ENCODE results near the gene NEO1.

Gene NEO1

DNA sequence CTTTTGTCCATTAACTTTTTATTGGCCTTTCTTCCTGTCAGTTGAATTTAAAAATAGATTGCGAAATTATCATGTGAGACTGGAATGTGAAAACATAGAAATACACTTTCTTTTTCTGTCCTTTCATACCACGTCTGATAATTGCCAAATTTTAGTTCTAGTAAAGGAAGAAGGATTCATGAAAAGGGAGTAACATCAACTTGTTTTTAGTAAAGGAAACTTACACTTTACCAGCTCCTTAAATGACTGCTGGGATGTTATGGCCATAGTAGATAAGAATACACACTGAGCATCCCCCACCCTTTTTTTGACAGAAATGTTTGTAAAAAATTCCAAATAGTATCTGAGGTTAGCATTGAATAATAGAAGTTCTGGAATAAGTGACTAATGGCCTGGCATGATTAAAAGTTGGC, 137.9 kb downstream of the NEO1 start:
- no peaks in the 10 kb centered on the region for H3K4me1 ChIP-seq (ENCODE audit: control insufficient read depth in 1 of 2, insufficient read depth in 2 of 2, low read length in 2 of 2)
- no peak overlapping the region for H2BK120ac ChIP-seq (ENCODE audit: insufficient read depth, low read length, poor library complexity)
- no peaks in the 10 kb centered on the region for H3K9me3 ChIP-seq (ENCODE audit: insufficient read depth, low read depth, low read length)
- H2BK5ac ChIP-seq (ENCODE audit: low read depth, low read length, poor library complexity) = no peak overlapping the region
- no peak overlapping the region for H2AFZ ChIP-seq (ENCODE audit: insufficient read depth, low read length, poor library complexity)
- H3K4ac ChIP-seq (ENCODE audit: low read depth, low read length) = no peak overlapping the region
- no peak overlapping the region for H3K23ac ChIP-seq (ENCODE audit: low read length)
- H3K27ac ChIP-seq (ENCODE audit: low read depth, low read length) = no peak overlapping the region
- H2AK5ac ChIP-seq (ENCODE audit: low read length) = no peak overlapping the region
- no peak for DNase-seq
- no peak overlapping the region for H4K8ac ChIP-seq (ENCODE audit: low read depth, low read length)
- H3K79me2 ChIP-seq (ENCODE audit: control insufficient read depth, insufficient read depth, low read length, poor library complexity) = no peaks in the 10 kb centered on the region
- no CpG with 5 or more reads among the region's 2 CpGs for WGBS (ENCODE audit: extremely low coverage, insufficient coverage, insufficient read length)
- no peaks in the 10 kb centered on the region for H3K36me3 ChIP-seq (ENCODE audit: control insufficient read depth in 1 of 2, insufficient read depth in 2 of 2, low read length in 2 of 2)
- H3K18ac ChIP-seq (ENCODE audit: low read length) = no peak overlapping the region
- no peak overlapping the region for H3K9ac ChIP-seq (ENCODE audit: low read length)
- no peak overlapping the region for H3K14ac ChIP-seq (ENCODE audit: low read length)
- no peak overlapping the region for H4K12ac ChIP-seq (ENCODE audit: low read depth, low read length)
- H4K91ac ChIP-seq (ENCODE audit: low read depth, low read length) = no peak overlapping the region
- H3K4me3 ChIP-seq (ENCODE audit: low read depth, low read length) = no peak overlapping the region
- no peaks in the 10 kb centered on the region for H3K27me3 ChIP-seq (ENCODE audit: insufficient read depth, low read length)
- no peaks in the 10 kb centered on the region for H3K79me1 ChIP-seq (ENCODE audit: low read length)
- no peak overlapping the region for H2BK12ac ChIP-seq (ENCODE audit: low read length)
- H3K4me2 ChIP-seq (ENCODE audit: low read length) = no peak overlapping the region

DNA sequence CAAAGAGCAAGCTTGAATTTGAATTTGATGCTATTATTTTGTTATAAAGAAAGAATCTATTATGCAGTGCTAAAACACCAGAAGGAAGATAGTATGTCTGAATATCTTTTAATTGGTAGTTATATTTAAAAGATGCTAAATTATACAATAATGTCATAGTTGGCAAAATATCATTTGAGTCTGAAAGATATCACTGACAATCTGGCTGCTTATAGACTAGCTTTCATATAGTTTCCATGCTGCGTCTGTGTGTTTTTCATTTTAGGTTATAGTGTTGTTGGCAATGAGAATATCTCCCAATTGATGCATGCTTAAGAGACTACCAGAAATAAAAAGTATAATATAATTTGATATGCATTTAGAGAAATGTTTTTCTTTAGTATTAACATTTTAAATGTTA, 142.9 kb downstream of the NEO1 start:
- no peak overlapping the region for H3K27ac ChIP-seq (ENCODE audit: low read depth, low read length)

DNA sequence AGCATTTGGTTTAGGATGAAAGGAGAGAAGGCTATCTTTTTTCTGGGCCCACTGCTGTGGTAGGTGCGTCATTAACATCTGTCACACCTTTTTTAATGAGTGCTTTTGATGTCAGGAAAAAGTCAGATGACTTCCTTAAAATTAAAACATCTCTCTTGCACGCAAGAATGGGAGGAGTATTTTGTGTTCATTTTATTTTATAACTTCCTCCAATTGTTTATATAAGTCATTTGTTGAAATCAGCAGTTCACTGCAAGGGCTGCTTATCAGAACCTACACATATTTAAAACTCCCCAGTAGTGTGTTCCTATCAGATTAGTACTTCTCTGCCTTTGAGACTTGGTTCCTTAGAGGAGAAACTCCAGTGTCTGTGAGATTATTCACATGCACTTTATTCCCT, 143.8 kb downstream of the NEO1 start:
- Histone ChIP-seq H4K8ac (ENCODE audit: low read depth, low read length) (no peak overlapping the region), H3K4me3 (ENCODE audit: low read depth, low read length) (no peak overlapping the region), H2AFZ (ENCODE audit: insufficient read depth, low read length, poor library complexity) (no peak overlapping the region), H3K27ac (ENCODE audit: low read depth, low read length) (no peak overlapping the region), H3K9me3 (ENCODE audit: insufficient read depth, low read depth, low read length) (no peaks in the 10 kb centered on the region), H3K23ac (ENCODE audit: low read length) (no peak overlapping the region), H3K27me3 (ENCODE audit: insufficient read depth, low read length) (no peaks in the 10 kb centered on the region), H3K9ac (ENCODE audit: low read length) (no peak overlapping the region), H3K36me3 (ENCODE audit: control insufficient read depth in 1 of 2, insufficient read depth in 2 of 2, low read length in 2 of 2) (no peaks in the 10 kb centered on the region), H3K18ac (ENCODE audit: low read length) (no peak overlapping the region), H2BK5ac (ENCODE audit: low read depth, low read length, poor library complexity) (no peak overlapping the region), H2AK5ac (ENCODE audit: low read length) (no peak overlapping the region), H3K79me1 (ENCODE audit: low read length) (no peaks in the 10 kb centered on the region), H3K4ac (ENCODE audit: low read depth, low read length) (no peak overlapping the region), H3K4me2 (ENCODE audit: low read length) (no peak overlapping the region), H3K14ac (ENCODE audit: low read length) (no peak overlapping the region), H3K79me2 (ENCODE audit: control insufficient read depth, insufficient read depth, low read length, poor library complexity) (no peaks in the 10 kb centered on the region), H4K91ac (ENCODE audit: low read depth, low read length) (no peak overlapping the region), H2BK120ac (ENCODE audit: insufficient read depth, low read length, poor library complexity) (no peak overlapping the region), H2BK12ac (ENCODE audit: low read length) (no peak overlapping the region), H4K12ac (ENCODE audit: low read depth, low read length) (no peak overlapping the region), H3K4me1 (ENCODE audit: control insufficient read depth in 1 of 2, insufficient read depth in 2 of 2, low read length in 2 of 2) (no peaks in the 10 kb centered on the region)
- DNase-seq = no peak
- WGBS (ENCODE audit: extremely low coverage, insufficient coverage, insufficient read length) = no CpG with 5 or more reads among the region's 2 CpGs

More for the DNA sequence above, 142.9 kb downstream of the NEO1 start:
- H4K12ac ChIP-seq (ENCODE audit: low read depth, low read length) = no peak overlapping the region
- no peak overlapping the region for H2AK5ac ChIP-seq (ENCODE audit: low read length)
- DNase-seq = no peak
- no peaks in the 10 kb centered on the region for H3K79me2 ChIP-seq (ENCODE audit: control insufficient read depth, insufficient read depth, low read length, poor library complexity)
- H2BK12ac ChIP-seq (ENCODE audit: low read length) = no peak overlapping the region
- no peaks in the 10 kb centered on the region for H3K9me3 ChIP-seq (ENCODE audit: insufficient read depth, low read depth, low read length)
- H3K79me1 ChIP-seq (ENCODE audit: low read length) = no peaks in the 10 kb centered on the region
- H3K18ac ChIP-seq (ENCODE audit: low read length) = no peak overlapping the region
- H3K23ac ChIP-seq (ENCODE audit: low read length) = no peak overlapping the region
- H3K4me2 ChIP-seq (ENCODE audit: low read length) = no peak overlapping the region
- H3K4ac ChIP-seq (ENCODE audit: low read depth, low read length) = no peak overlapping the region
- no peak overlapping the region for H4K91ac ChIP-seq (ENCODE audit: low read depth, low read length)
- no peak overlapping the region for H4K8ac ChIP-seq (ENCODE audit: low read depth, low read length)
- H3K27me3 ChIP-seq (ENCODE audit: insufficient read depth, low read length) = no peaks in the 10 kb centered on the region
- H2BK5ac ChIP-seq (ENCODE audit: low read depth, low read length, poor library complexity) = no peak overlapping the region
- no CpG with 5 or more reads among the region's 1 CpG for WGBS (ENCODE audit: extremely low coverage, insufficient coverage, insufficient read length)
- H3K36me3 ChIP-seq (ENCODE audit: control insufficient read depth in 1 of 2, insufficient read depth in 2 of 2, low read length in 2 of 2) = no peaks in the 10 kb centered on the region
- no peak overlapping the region for H3K14ac ChIP-seq (ENCODE audit: low read length)
- no peak overlapping the region for H2BK120ac ChIP-seq (ENCODE audit: insufficient read depth, low read length, poor library complexity)
- no peak overlapping the region for H3K4me3 ChIP-seq (ENCODE audit: low read depth, low read length)
- H3K4me1 ChIP-seq (ENCODE audit: control insufficient read depth in 1 of 2, insufficient read depth in 2 of 2, low read length in 2 of 2) = no peaks in the 10 kb centered on the region
- H3K9ac ChIP-seq (ENCODE audit: low read length) = no peak overlapping the region
- H2AFZ ChIP-seq (ENCODE audit: insufficient read depth, low read length, poor library complexity) = no peak overlapping the region

DNA sequence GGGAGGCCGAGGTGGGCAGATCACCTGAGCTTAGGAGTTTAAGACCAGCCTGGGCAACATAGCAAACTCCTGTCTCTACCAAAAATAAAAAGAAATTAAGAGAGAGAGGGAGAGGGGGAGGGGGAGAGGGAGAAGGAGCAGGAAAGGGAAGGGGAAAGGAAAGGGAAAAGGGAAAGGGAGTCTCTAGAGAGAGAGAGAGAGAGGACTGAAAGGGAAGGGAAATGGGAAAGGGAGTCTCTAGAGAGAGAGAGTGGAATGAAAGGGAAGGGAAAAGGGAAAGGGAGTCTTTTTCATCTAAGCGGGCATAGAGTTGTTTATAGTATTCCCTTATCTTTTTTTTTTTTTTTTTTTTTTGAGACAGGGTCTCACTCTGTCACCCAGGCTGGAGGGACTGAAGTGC, 148.1 kb downstream of the NEO1 start:
- Histone ChIP-seq H4K8ac (ENCODE audit: low read depth, low read length) (no peak overlapping the region), H3K9ac (ENCODE audit: low read length) (no peak overlapping the region), H3K36me3 (ENCODE audit: control insufficient read depth in 1 of 2, insufficient read depth in 2 of 2, low read length in 2 of 2) (no peaks in the 10 kb centered on the region), H3K27ac (ENCODE audit: low read depth, low read length) (no peak overlapping the region), H3K4me2 (ENCODE audit: low read length) (no peak overlapping the region), H4K12ac (ENCODE audit: low read depth, low read length) (no peak overlapping the region), H3K4me1 (ENCODE audit: control insufficient read depth in 1 of 2, insufficient read depth in 2 of 2, low read length in 2 of 2) (no peaks in the 10 kb centered on the region), H2AK5ac (ENCODE audit: low read length) (no peak overlapping the region), H2AFZ (ENCODE audit: insufficient read depth, low read length, poor library complexity) (no peak overlapping the region), H3K27me3 (ENCODE audit: insufficient read depth, low read length) (no peaks in the 10 kb centered on the region), H2BK12ac (ENCODE audit: low read length) (no peak overlapping the region), H3K79me1 (ENCODE audit: low read length) (no peaks in the 10 kb centered on the region), H3K4me3 (ENCODE audit: low read depth, low read length) (no peak overlapping the region), H2BK120ac (ENCODE audit: insufficient read depth, low read length, poor library complexity) (no peak overlapping the region), H3K79me2 (ENCODE audit: control insufficient read depth, insufficient read depth, low read length, poor library complexity) (no peaks in the 10 kb centered on the region), H3K23ac (ENCODE audit: low read length) (no peak overlapping the region), H3K18ac (ENCODE audit: low read length) (no peak overlapping the region), H3K9me3 (ENCODE audit: insufficient read depth, low read depth, low read length) (no peaks in the 10 kb centered on the region), H4K91ac (ENCODE audit: low read depth, low read length) (no peak overlapping the region), H2BK5ac (ENCODE audit: low read depth, low read length, poor library complexity) (no peak overlapping the region), H3K4ac (ENCODE audit: low read depth, low read length) (no peak overlapping the region), H3K14ac (ENCODE audit: low read length) (no peak overlapping the region)
- no CpG with 5 or more reads among the region's 2 CpGs for WGBS (ENCODE audit: extremely low coverage, insufficient coverage, insufficient read length)
- DNase-seq = no peak
